Measurements from ENCODE around the gene TRIM9.

TRIM9 gene

GRCh38 chr14:51094282-51094821 lies 553 bp downstream of the TRIM9 start:
- peak overlapping the region in 4 of 5 donors; percentile 59 to 77 (median 70) for H3K4me3 ChIP-seq (ENCODE audit: low read depth in 1 of 5, low read length in 5 of 5)
- no peaks in the 10 kb centered on the region for H3K36me3 ChIP-seq (ENCODE audit: control insufficient read depth in 5 of 5, insufficient read depth in 5 of 5, low read length in 5 of 5)
- peaks cover 18 to 34% (median 21%) of the 10 kb centered on the region in 5 donors for H3K27me3 ChIP-seq (ENCODE audit: control insufficient read depth in 5 of 5, insufficient read depth in 4 of 5, low read length in 5 of 5)
- H3K9ac ChIP-seq (ENCODE audit: low read length in 5 of 5) = no peak overlapping the region
- H3K9me3 ChIP-seq (ENCODE audit: control insufficient read depth in 5 of 5, low read length in 5 of 5) = no peaks in the 10 kb centered on the region
- H3K27ac ChIP-seq (ENCODE audit: low read depth, low read length) = no peak overlapping the region
- H3K4me1 ChIP-seq (ENCODE audit: control insufficient read depth in 5 of 5, insufficient read depth in 5 of 5, low read length in 5 of 5) = peaks cover 0 to 28% (median 24%) of the 10 kb centered on the region in 5 donors

- no peaks in the 10 kb centered on the region for H3K9me3 ChIP-seq (ENCODE audit: control insufficient read depth in 5 of 5, low read length in 5 of 5)
- H3K4me3 ChIP-seq (ENCODE audit: low read depth in 1 of 5, low read length in 5 of 5) = peak overlapping the region in 4 of 5 donors; percentile 44 to 77 (median 70)
- no peak overlapping the region for H3K9ac ChIP-seq (ENCODE audit: low read length in 5 of 5)
- H3K4me1 ChIP-seq (ENCODE audit: control insufficient read depth in 5 of 5, insufficient read depth in 5 of 5, low read length in 5 of 5) = peaks cover 0 to 28% (median 24%) of the 10 kb centered on the region in 5 donors
- H3K27me3 ChIP-seq (ENCODE audit: control insufficient read depth in 5 of 5, insufficient read depth in 4 of 5, low read length in 5 of 5) = peaks cover 18 to 34% (median 21%) of the 10 kb centered on the region in 5 donors
- H3K36me3 ChIP-seq (ENCODE audit: control insufficient read depth in 5 of 5, insufficient read depth in 5 of 5, low read length in 5 of 5) = no peaks in the 10 kb centered on the region
- no peak overlapping the region for H3K27ac ChIP-seq (ENCODE audit: low read depth, low read length)
Observed at GRCh38 chr14:51093371-51094281, 1.3 kb downstream of the TRIM9 start.

- Histone ChIP-seq H3K27me3 (ENCODE audit: control insufficient read depth in 5 of 5, insufficient read depth in 4 of 5, low read length in 5 of 5) (peaks cover 18 to 34% (median 21%) of the 10 kb centered on the region in 5 donors), H3K9me3 (ENCODE audit: control insufficient read depth in 5 of 5, low read length in 5 of 5) (no peaks in the 10 kb centered on the region), H3K4me3 (ENCODE audit: low read depth in 1 of 5, low read length in 5 of 5) (no peak overlapping the region), H3K36me3 (ENCODE audit: control insufficient read depth in 5 of 5, insufficient read depth in 5 of 5, low read length in 5 of 5) (no peaks in the 10 kb centered on the region), H3K9ac (ENCODE audit: low read length in 5 of 5) (no peak overlapping the region), H3K27ac (ENCODE audit: low read depth, low read length) (no peak overlapping the region), H3K4me1 (ENCODE audit: control insufficient read depth in 5 of 5, insufficient read depth in 5 of 5, low read length in 5 of 5) (peaks cover 0 to 28% (median 24%) of the 10 kb centered on the region in 5 donors)
Observed at GRCh38 chr14:51092965-51093364, 1.9 kb downstream of the TRIM9 start.

- Histone ChIP-seq H3K4me3 (ENCODE audit: low read depth in 1 of 5, low read length in 5 of 5) (no peak overlapping the region), H3K27ac (ENCODE audit: low read depth, low read length) (no peak overlapping the region), H3K9ac (ENCODE audit: low read length in 5 of 5) (no peak overlapping the region), H3K27me3 (ENCODE audit: control insufficient read depth in 5 of 5, insufficient read depth in 4 of 5, low read length in 5 of 5) (peaks cover 15 to 19% (median 16%) of the 10 kb centered on the region in 5 donors), H3K36me3 (ENCODE audit: control insufficient read depth in 5 of 5, insufficient read depth in 5 of 5, low read length in 5 of 5) (no peaks in the 10 kb centered on the region), H3K9me3 (ENCODE audit: control insufficient read depth in 5 of 5, low read length in 5 of 5) (no peaks in the 10 kb centered on the region), H3K4me1 (ENCODE audit: control insufficient read depth in 5 of 5, insufficient read depth in 5 of 5, low read length in 5 of 5) (peaks cover 0 to 10% (median 7%) of the 10 kb centered on the region in 5 donors)
Observed at GRCh38 chr14:51089278-51089677, 5.6 kb downstream of the TRIM9 start.

GRCh38 chr14:51087031-51087441 lies 7.9 kb downstream of the TRIM9 start:
- Histone ChIP-seq H3K4me3 (ENCODE audit: low read depth in 1 of 5, low read length in 5 of 5) (no peak overlapping the region), H3K27me3 (ENCODE audit: control insufficient read depth in 5 of 5, insufficient read depth in 4 of 5, low read length in 5 of 5) (no peaks in the 10 kb centered on the region), H3K27ac (ENCODE audit: low read depth, low read length) (no peak overlapping the region), H3K9me3 (ENCODE audit: control insufficient read depth in 5 of 5, low read length in 5 of 5) (no peaks in the 10 kb centered on the region), H3K9ac (ENCODE audit: low read length in 5 of 5) (no peak overlapping the region), H3K4me1 (ENCODE audit: control insufficient read depth in 5 of 5, insufficient read depth in 5 of 5, low read length in 5 of 5) (no peaks in the 10 kb centered on the region), H3K36me3 (ENCODE audit: control insufficient read depth in 5 of 5, insufficient read depth in 5 of 5, low read length in 5 of 5) (no peaks in the 10 kb centered on the region)

- no peak overlapping the region for H3K4me3 ChIP-seq (ENCODE audit: low read depth in 1 of 5, low read length in 5 of 5)
- H3K4me1 ChIP-seq (ENCODE audit: control insufficient read depth in 5 of 5, insufficient read depth in 5 of 5, low read length in 5 of 5) = no peaks in the 10 kb centered on the region
- H3K9ac ChIP-seq (ENCODE audit: low read length in 5 of 5) = no peak overlapping the region
- no peaks in the 10 kb centered on the region for H3K9me3 ChIP-seq (ENCODE audit: control insufficient read depth in 5 of 5, low read length in 5 of 5)
- H3K27me3 ChIP-seq (ENCODE audit: control insufficient read depth in 5 of 5, insufficient read depth in 4 of 5, low read length in 5 of 5) = no peaks in the 10 kb centered on the region
- H3K36me3 ChIP-seq (ENCODE audit: control insufficient read depth in 5 of 5, insufficient read depth in 5 of 5, low read length in 5 of 5) = no peaks in the 10 kb centered on the region
- no peak overlapping the region for H3K27ac ChIP-seq (ENCODE audit: low read depth, low read length)
Observed at GRCh38 chr14:51086044-51086443, 8.9 kb downstream of the TRIM9 start.

- no peaks in the 10 kb centered on the region for H3K9me3 ChIP-seq (ENCODE audit: control insufficient read depth in 5 of 5, low read length in 5 of 5)
- H3K4me3 ChIP-seq (ENCODE audit: low read depth in 1 of 5, low read length in 5 of 5) = no peak overlapping the region
- H3K4me1 ChIP-seq (ENCODE audit: control insufficient read depth in 5 of 5, insufficient read depth in 5 of 5, low read length in 5 of 5) = peaks cover 0 to 6% (median under 1%) of the 10 kb centered on the region in 5 donors
- no peaks in the 10 kb centered on the region for H3K36me3 ChIP-seq (ENCODE audit: control insufficient read depth in 5 of 5, insufficient read depth in 5 of 5, low read length in 5 of 5)
- no peaks in the 10 kb centered on the region for H3K27me3 ChIP-seq (ENCODE audit: control insufficient read depth in 5 of 5, insufficient read depth in 4 of 5, low read length in 5 of 5)
- no peak overlapping the region for H3K27ac ChIP-seq (ENCODE audit: low read depth, low read length)
- no peak overlapping the region for H3K9ac ChIP-seq (ENCODE audit: low read length in 5 of 5)
Observed at GRCh38 chr14:51084962-51085361, 9.9 kb downstream of the TRIM9 start.

GRCh38 chr14:51084507-51084906 lies 10.4 kb downstream of the TRIM9 start:
- Histone ChIP-seq H3K27me3 (ENCODE audit: control insufficient read depth in 5 of 5, insufficient read depth in 4 of 5, low read length in 5 of 5) (no peaks in the 10 kb centered on the region), H3K36me3 (ENCODE audit: control insufficient read depth in 5 of 5, insufficient read depth in 5 of 5, low read length in 5 of 5) (no peaks in the 10 kb centered on the region), H3K9me3 (ENCODE audit: control insufficient read depth in 5 of 5, low read length in 5 of 5) (no peaks in the 10 kb centered on the region), H3K4me1 (ENCODE audit: control insufficient read depth in 5 of 5, insufficient read depth in 5 of 5, low read length in 5 of 5) (peaks cover 0 to 10% (median 5%) of the 10 kb centered on the region in 5 donors), H3K9ac (ENCODE audit: low read length in 5 of 5) (no peak overlapping the region), H3K27ac (ENCODE audit: low read depth, low read length) (no peak overlapping the region), H3K4me3 (ENCODE audit: low read depth in 1 of 5, low read length in 5 of 5) (no peak overlapping the region)

GRCh38 chr14:51082349-51082748 lies 12.6 kb downstream of the TRIM9 start:
- Histone ChIP-seq H3K4me3 (ENCODE audit: low read depth in 1 of 5, low read length in 5 of 5) (no peak overlapping the region), H3K4me1 (ENCODE audit: control insufficient read depth in 5 of 5, insufficient read depth in 5 of 5, low read length in 5 of 5) (peaks cover 0 to 21% (median 13%) of the 10 kb centered on the region in 5 donors), H3K27me3 (ENCODE audit: control insufficient read depth in 5 of 5, insufficient read depth in 4 of 5, low read length in 5 of 5) (no peaks in the 10 kb centered on the region), H3K36me3 (ENCODE audit: control insufficient read depth in 5 of 5, insufficient read depth in 5 of 5, low read length in 5 of 5) (no peaks in the 10 kb centered on the region), H3K9me3 (ENCODE audit: control insufficient read depth in 5 of 5, low read length in 5 of 5) (no peaks in the 10 kb centered on the region), H3K9ac (ENCODE audit: low read length in 5 of 5) (no peak overlapping the region), H3K27ac (ENCODE audit: low read depth, low read length) (no peak overlapping the region)

- Histone ChIP-seq H3K27ac (ENCODE audit: low read depth, low read length) (no peak overlapping the region), H3K27me3 (ENCODE audit: control insufficient read depth in 5 of 5, insufficient read depth in 4 of 5, low read length in 5 of 5) (no peaks in the 10 kb centered on the region), H3K4me3 (ENCODE audit: low read depth in 1 of 5, low read length in 5 of 5) (no peak overlapping the region), H3K4me1 (ENCODE audit: control insufficient read depth in 5 of 5, insufficient read depth in 5 of 5, low read length in 5 of 5) (peaks cover 0 to 21% (median 13%) of the 10 kb centered on the region in 5 donors), H3K36me3 (ENCODE audit: control insufficient read depth in 5 of 5, insufficient read depth in 5 of 5, low read length in 5 of 5) (no peaks in the 10 kb centered on the region), H3K9ac (ENCODE audit: low read length in 5 of 5) (no peak overlapping the region), H3K9me3 (ENCODE audit: control insufficient read depth in 5 of 5, low read length in 5 of 5) (no peaks in the 10 kb centered on the region)
Observed at GRCh38 chr14:51081712-51082111, 13.2 kb downstream of the TRIM9 start.

Data from subcutaneous abdominal adipose tissue (tissue), 5 donors.